Measurements from ENCODE around the gene NUDT5. TPM values are rescaled to one million over a fixed set of nuclear protein-coding genes. Genes with fewer than 3 reads are reported as not detected.

Gene NUDT5
- polyA plus RNA-seq, 1 experiment: 68.0 TPM

DNA sequence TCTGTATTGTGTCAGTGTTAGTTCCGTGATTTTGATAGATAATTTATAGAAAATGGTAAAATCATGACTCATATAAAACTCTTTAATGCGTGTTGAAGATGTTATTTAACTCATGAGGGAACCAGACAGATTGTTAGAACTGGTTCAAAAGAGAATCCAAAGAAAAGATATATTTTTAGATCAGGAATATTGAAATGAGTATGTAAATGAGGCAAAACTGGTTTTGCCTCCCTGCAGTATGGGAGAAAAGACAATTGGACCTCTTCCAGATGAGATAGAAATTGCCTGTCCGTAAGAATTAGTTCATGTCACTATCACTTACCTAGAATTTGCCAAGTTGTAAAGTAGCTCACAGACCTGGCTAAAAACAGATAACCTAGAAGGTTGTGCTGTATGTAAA lies 17.9 kb upstream of the NUDT5 start:
- no peak for DNase-seq (ENCODE audit: low read depth)
- peaks cover 6% of the 10 kb centered on the region; the same call in 1 of the 2 replicates for H3K36me3 ChIP-seq (ENCODE audit: control insufficient read depth, insufficient read depth, low read length)
- no peaks in the 10 kb centered on the region for H3K27me3 ChIP-seq (ENCODE audit: control insufficient read depth, insufficient read depth, low read length)
- ChIA-PET CTCF (interaction anchor here (0.5 to 4.5 kb wide), 12 partner anchors 11 to 861 kb away, joined by 3 to 56 read pairs (median 7); partner anchors contain the start of genes CDC123 and NUDT5), POLR2A (no interaction called here)
- no peak for TF ChIP-seq CTCF (IDR thresholded peaks at IDR 0.05; ENCODE audit: insufficient read depth, low read depth, low read length)
- H3K4me3 ChIP-seq (ENCODE audit: low read depth, low read length): no peak overlapping the region

GRCh38 chr10:12212454-12212853 lies 16.8 kb upstream of the NUDT5 start:
- no peak for DNase-seq (ENCODE audit: low read depth)
- POLR2A ChIA-PET: no interaction called here
- H3K27me3 ChIP-seq (ENCODE audit: control insufficient read depth, insufficient read depth, low read length): no peaks in the 10 kb centered on the region
- CTCF ChIA-PET: interaction anchor here (1.0 to 4.5 kb wide), 2 partner anchors 499 to 862 kb away, joined by 3 to 30 read pairs; no protein-coding TSS in a partner anchor
- no peak overlapping the region for H3K4me3 ChIP-seq (ENCODE audit: low read depth, low read length)
- TF ChIP-seq CTCF (IDR thresholded peaks at IDR 0.05; ENCODE audit: insufficient read depth, low read depth, low read length): no peak
- peaks cover 7% of the 10 kb centered on the region; the same call in 1 of the 2 replicates for H3K36me3 ChIP-seq (ENCODE audit: control insufficient read depth, insufficient read depth, low read length)

- ChIA-PET CTCF (no interaction called here), POLR2A (no interaction called here)
- DNase-seq (ENCODE audit: low read depth): no peak
- TF ChIP-seq CTCF (IDR thresholded peaks at IDR 0.05; ENCODE audit: insufficient read depth, low read depth, low read length): no peak
- Histone ChIP-seq H3K27me3 (ENCODE audit: control insufficient read depth, insufficient read depth, low read length) (no peaks in the 10 kb centered on the region), H3K36me3 (ENCODE audit: control insufficient read depth, insufficient read depth, low read length) (peaks cover 7% of the 10 kb centered on the region; the same call in 1 of the 2 replicates), H3K4me3 (ENCODE audit: low read depth, low read length) (no peak overlapping the region)
These were observed 12.8 kb upstream of the NUDT5 start for GRCh38 chr10:12208460-12208859.

DNA sequence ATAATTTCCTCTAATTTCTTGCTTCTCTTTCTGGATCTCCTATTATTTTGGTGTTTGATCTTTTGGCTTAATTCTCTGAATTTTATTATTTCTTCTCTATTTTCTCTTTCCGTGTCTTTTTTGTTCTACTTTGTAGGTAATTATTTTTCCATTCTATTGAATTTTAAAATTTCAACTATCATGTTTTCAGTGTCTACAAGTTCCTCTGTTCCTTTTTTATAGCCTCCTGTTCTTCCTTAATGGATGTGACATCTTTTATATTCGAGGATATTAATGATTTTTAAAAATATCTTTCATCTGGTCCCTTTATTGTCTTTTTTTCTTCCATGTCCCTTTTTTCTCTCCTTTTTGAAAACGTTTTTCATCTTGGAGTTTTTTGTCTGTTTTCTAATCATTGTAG lies 11.4 kb upstream of the NUDT5 start:
- H3K36me3 ChIP-seq (ENCODE audit: control insufficient read depth, insufficient read depth, low read length): peaks cover 10% of the 10 kb centered on the region
- POLR2A ChIA-PET: no interaction called here
- CTCF ChIA-PET: interaction anchor here (2.3 kb wide), 1 partner anchor 11 kb away, joined by 8 read pairs; the partner anchor contains the start of genes CDC123 and NUDT5

DNA sequence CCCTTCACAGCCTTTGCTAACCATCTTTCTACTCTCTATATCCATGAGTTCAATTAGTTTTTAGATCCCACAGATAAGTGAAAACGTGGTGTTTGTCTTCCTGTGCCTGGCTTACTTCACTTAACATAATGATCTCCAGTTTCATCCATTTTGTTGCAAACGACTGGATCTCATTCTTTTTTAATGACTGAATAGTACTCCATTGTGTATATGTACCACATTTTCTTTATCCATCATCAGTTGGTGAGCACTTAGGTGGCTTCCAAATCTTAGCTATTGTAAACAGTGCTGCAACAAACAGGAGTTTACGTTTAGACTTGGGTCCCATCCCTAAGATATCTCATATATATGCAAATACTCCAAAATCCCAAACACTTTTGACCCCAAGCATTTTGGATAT lies 9.4 kb upstream of the NUDT5 start:
- DNase-seq (ENCODE audit: low read depth): no peak
- ChIA-PET CTCF (interaction anchor here (2.3 to 7.7 kb wide), 2 partner anchors 9 to 10 kb away, joined by 8 to 56 read pairs; partner anchors contain the start of genes CDC123 and NUDT5), POLR2A (no interaction called here)
- Histone ChIP-seq H3K36me3 (ENCODE audit: control insufficient read depth, insufficient read depth, low read length) (peaks cover 13% of the 10 kb centered on the region), H3K4me3 (ENCODE audit: low read depth, low read length) (no peak overlapping the region), H3K27me3 (ENCODE audit: control insufficient read depth, insufficient read depth, low read length) (no peaks in the 10 kb centered on the region)
- no peak for TF ChIP-seq CTCF (IDR thresholded peaks at IDR 0.05; ENCODE audit: insufficient read depth, low read depth, low read length)

More for the DNA sequence above, 11.4 kb upstream of the NUDT5 start:
- DNase-seq (ENCODE audit: low read depth): no peak
- Histone ChIP-seq H3K4me3 (ENCODE audit: low read depth, low read length) (no peak overlapping the region), H3K27me3 (ENCODE audit: control insufficient read depth, insufficient read depth, low read length) (no peaks in the 10 kb centered on the region)
- TF ChIP-seq CTCF (IDR thresholded peaks at IDR 0.05; ENCODE audit: insufficient read depth, low read depth, low read length): no peak

All from BJ (cell line).